ENCODE measurements around the gene SURF1. TPM values are rescaled to one million over a fixed set of nuclear protein-coding genes. Genes with fewer than 3 reads are reported as not detected.
"Not testable (repeated sequence)": the region's sequence is repeated elsewhere in the genome, so short reads cannot be mapped to it uniquely, and the experiment has no call there.

Gene SURF1
- total RNA-seq, 1 donor from 2014 or later, result 13.9 TPM

DNA sequence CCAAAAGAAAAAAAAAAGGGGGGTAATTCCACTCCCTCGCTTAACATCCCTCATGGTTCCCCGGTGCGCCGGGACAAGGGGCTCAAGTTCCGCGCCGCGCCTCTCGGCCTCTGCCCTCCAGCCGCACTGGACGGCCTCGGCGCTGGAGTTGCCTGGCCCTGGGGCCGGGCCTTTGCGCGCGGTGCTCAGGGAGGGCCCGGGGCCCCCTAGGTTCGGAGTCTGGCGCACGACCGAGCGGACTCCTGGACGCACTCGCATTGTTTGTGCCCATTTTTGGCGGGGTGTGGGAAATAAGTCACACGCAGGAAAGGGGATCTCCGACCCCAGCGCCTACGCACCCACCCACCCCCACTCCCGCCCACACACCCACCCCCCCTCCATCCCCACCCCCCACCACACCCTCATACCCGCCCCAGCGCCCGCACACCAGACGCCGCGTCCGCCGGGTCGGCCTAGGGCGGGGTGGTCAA, 8.7 kb downstream of the SURF1 start:
- FAIRE-seq (no peak), DNase-seq (ENCODE audit: low spot score in 2 of 2) (no peak)

- no peak for FAIRE-seq
- no peak for DNase-seq (ENCODE audit: low spot score in 2 of 2)
These were observed 10.1 kb downstream of the SURF1 start for GRCh38 chr9:133346021-133346785.

DNA sequence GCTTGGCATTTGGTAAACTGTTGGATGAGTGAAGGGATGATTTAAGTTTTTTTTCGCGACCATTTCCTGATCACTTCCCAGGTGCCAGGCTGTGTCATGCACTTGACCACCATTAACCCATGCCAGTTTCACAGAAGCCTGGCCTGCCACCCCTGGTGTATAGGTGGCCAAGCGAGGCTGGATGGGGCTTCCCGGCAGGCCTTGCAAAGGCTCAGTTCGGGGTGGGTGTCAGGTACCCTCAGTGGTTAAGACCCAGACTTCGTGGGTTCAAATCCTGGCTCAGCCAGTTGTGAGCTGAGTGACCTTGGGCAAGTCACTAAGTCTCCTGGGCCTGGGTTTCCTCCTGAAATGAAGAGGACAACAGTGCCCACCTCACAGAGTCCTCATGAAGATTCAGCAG, 10.7 kb downstream of the SURF1 start:
- DNase-seq (ENCODE audit: low spot score in 2 of 2) (no peak), FAIRE-seq (no peak)

DNA sequence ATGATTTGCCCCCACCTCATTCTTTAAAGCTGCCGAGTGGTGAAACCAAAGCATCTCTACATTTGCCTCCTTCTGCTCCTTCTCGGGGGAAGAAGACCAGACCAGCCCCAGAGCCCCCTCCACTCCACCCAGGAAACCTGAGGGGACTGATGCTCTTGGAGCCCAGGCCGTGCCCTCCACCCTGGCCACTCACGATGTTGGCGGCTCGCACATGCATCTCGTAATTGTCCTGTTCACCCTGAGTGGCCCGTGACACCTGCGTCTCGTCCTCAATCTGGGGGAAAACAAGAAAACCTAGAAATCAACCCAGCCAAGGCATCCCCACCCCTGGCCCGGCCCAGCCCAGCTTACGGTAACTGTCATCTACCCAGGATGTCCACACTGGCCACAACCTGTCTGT, 11.3 kb downstream of the SURF1 start:
- FAIRE-seq (no peak), DNase-seq (ENCODE audit: low spot score in 2 of 2) (no peak)

- no peak for FAIRE-seq
- DNase-seq (ENCODE audit: low spot score in 2 of 2), result no peak
These were observed 12.2 kb downstream of the SURF1 start for GRCh38 chr9:133344071-133344470.

GRCh38 chr9:133342570-133342969, 13.7 kb downstream of the SURF1 start:
- DNase-seq (ENCODE audit: low spot score in 2 of 2) (no peak), FAIRE-seq (no peak)

GRCh38 chr9:133342069-133342406, 14.2 kb downstream of the SURF1 start:
- DNase-seq (ENCODE audit: low spot score in 2 of 2) (no peak), FAIRE-seq (no peak)

GRCh38 chr9:133341369-133342068, 14.8 kb downstream of the SURF1 start:
- FAIRE-seq, result no peak
- no peak for DNase-seq (ENCODE audit: low spot score in 2 of 2)

- FAIRE-seq (no peak), DNase-seq (ENCODE audit: low spot score in 2 of 2) (no peak)
These were observed 15.4 kb downstream of the SURF1 start for GRCh38 chr9:133340916-133341315.

DNA sequence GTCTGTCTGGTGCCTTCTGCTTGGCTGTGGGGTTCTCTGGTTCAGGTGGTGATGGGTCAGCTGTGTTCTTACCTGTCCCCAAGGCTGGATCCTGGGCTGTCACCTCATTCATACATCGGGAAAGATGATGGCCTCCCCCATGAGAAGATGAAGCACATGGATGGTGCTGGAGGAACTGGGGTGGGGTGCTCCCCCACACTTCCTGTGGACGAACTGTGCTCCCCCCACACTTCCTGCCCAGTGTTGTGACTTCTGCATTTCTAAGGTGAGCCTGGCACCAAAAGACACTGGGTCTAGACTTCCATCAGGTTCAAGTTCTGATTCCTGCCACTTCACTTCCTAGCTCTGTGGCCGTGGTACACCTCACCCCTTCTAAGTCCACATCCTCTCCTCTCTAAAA, 16.0 kb downstream of the SURF1 start:
- FAIRE-seq, result no peak
- DNase-seq (ENCODE audit: low spot score in 2 of 2), result no peak

GRCh38 chr9:133339641-133340040, 16.6 kb downstream of the SURF1 start:
- DNase-seq (ENCODE audit: low spot score in 2 of 2) (no peak), FAIRE-seq (no peak)

GRCh38 chr9:133335924-133336811, 20.1 kb downstream of the SURF1 start, which contains the start of gene SURF6:
Gene SURF6, minus strand, starts transcription at chr9:133336188. Its CDS starts 56 bp downstream, at chr9:133336132.
- FAIRE-seq (no peak), DNase-seq (ENCODE audit: low spot score in 2 of 2) (peak; percentile 89 to 93)

GRCh38 chr9:133334888-133335287, 21.4 kb downstream of the SURF1 start:
- FAIRE-seq; DNase-seq (ENCODE audit: low spot score in 2 of 2): not testable (repeated sequence)

- DNase-seq (ENCODE audit: low spot score in 2 of 2) (no peak), FAIRE-seq (no peak)
These were observed 22.1 kb downstream of the SURF1 start for GRCh38 chr9:133334161-133334560.

- FAIRE-seq (no peak), DNase-seq (ENCODE audit: low spot score in 2 of 2) (no peak)
These were observed 22.7 kb downstream of the SURF1 start for GRCh38 chr9:133333566-133333965.

- DNase-seq (ENCODE audit: low spot score in 2 of 2) (no peak), FAIRE-seq (no peak)
These were observed 23.3 kb downstream of the SURF1 start for GRCh38 chr9:133333011-133333410.

DNA sequence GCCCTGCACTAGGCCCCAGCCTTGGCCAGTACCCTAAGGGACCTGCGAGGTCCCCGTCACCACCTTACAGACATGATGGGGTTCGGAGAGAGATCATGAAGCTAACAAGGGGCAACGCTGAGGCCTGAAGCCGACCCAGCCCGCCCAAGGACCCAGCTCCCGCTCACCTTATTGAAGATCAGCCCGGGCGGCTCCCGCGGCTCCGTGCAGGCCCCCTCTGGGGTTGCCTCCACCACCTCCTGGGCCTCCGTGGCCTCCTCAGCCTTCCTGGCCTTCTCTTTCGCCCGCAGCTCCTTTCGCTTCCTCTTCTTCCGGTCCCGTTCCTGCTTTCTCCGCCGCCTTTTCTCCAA, 23.9 kb downstream of the SURF1 start:
- FAIRE-seq (no peak), DNase-seq (ENCODE audit: low spot score in 2 of 2) (no peak)

- FAIRE-seq (no peak), DNase-seq (ENCODE audit: low spot score in 2 of 2) (no peak)
These were observed 24.5 kb downstream of the SURF1 start for GRCh38 chr9:133331641-133332380.

- no peak for DNase-seq (ENCODE audit: low spot score in 2 of 2)
- FAIRE-seq, result no peak
These were observed 25.1 kb downstream of the SURF1 start for GRCh38 chr9:133331221-133331620.

Measured in frontal cortex (tissue), 4 donors.